SK-N-SH (cell line): ENCODE data around the gene CCDC15. TPM values are rescaled to one million over a fixed set of nuclear protein-coding genes. Genes with fewer than 3 reads are reported as not detected.

ENCODE experiments used
- CTCF ChIA-PET: fragments of 300-600, 350-600 bp; formaldehyde crosslinking; extraction: SDS; loops from one replicate; lab custom pipeline; 2021; lab: Yijun Ruan, JAX
- POLR2A ChIA-PET: fragments of 350-600 bp; sonication (Branson Sonifier 250); formaldehyde crosslinking; extraction: SDS; loops from one replicate; lab custom pipeline; 2020; ENCODE audit warnings: antibody characterized with exemption, inconsistent platforms; lab: Yijun Ruan, JAX
- DNase-seq: peaks from one replicate; pipeline ENCODE4 v3.0.0; 2012
- H2AFZ ChIP-seq: fragments of 200-600 bp; sonication (generic); 2 replicates; pipeline ENCODE4 v1.8.1; 2016; ENCODE audit warnings: antibody characterized with exemption, mild to moderate bottlenecking, low read depth
- H3F3A ChIP-seq: fragments of 200-600 bp; sonication (generic); replicated peaks from 2 replicates; pipeline ENCODE3; 2016; ENCODE audit warnings: antibody characterized with exemption, mild to moderate bottlenecking; ENCODE audit not compliant: insufficient read depth
- H3K27ac ChIP-seq, 2 experiments: fragments of 200-500 bp in 1 of 2; fragments of 200-600 bp in 1 of 2; sonication (Bioruptor generic) in 1 of 2; sonication (generic), shearing (Covaris generic) in 1 of 2; 2 replicates each; pipeline versions ENCODE4 v1.5.1 to v1.6.1; 2014 to 2016; ENCODE audit warnings: low read depth in 2 of 2, inconsistent platforms in 1 of 2, low read length in 1 of 2, mild to moderate bottlenecking in 1 of 2, mixed read lengths in 1 of 2
- H3K27me3 ChIP-seq: fragments of 200-600 bp; sonication (generic), shearing (Covaris generic); 2 replicates; pipeline ENCODE4 v1.6.1; 2016; ENCODE audit warnings: mixed run types; ENCODE audit not compliant: insufficient read depth
- H3K36me3 ChIP-seq, 2 experiments: fragments of 200-500 bp in 1 of 2; fragments of 200-600 bp in 1 of 2; sonication (Bioruptor generic) in 1 of 2; sonication (generic) in 1 of 2; replicated peaks in 1 of 2; 2 replicates each; pipeline versions ENCODE3 to v1.5.1; 2014 to 2016; ENCODE audit warnings: low read length in 1 of 2, mild to moderate bottlenecking in 1 of 2; ENCODE audit not compliant: insufficient read depth in 2 of 2, control insufficient read depth in 1 of 2
- H3K4me1 ChIP-seq, 2 experiments: fragments of 200-500 bp in 1 of 2; fragments of 200-600 bp in 1 of 2; sonication (Bioruptor generic) in 1 of 2; sonication (generic), shearing (Covaris generic) in 1 of 2; 2 replicates each; pipeline versions ENCODE4 v1.5.1 to v1.6.1; 2014 to 2016; ENCODE audit warnings: low read depth in 1 of 2, low read length in 1 of 2, mixed run types in 1 of 2; ENCODE audit not compliant: insufficient read depth in 2 of 2, control insufficient read depth in 1 of 2
- H3K4me2 ChIP-seq: fragments of 200-600 bp; sonication (generic), shearing (Covaris generic); 2 replicates; pipeline ENCODE4 v1.6.1; 2017; ENCODE audit warnings: mixed run types
- H3K4me3 ChIP-seq, 2 experiments: fragments of 200-500 bp in 1 of 2; fragments of 200-600 bp in 1 of 2; sonication (Bioruptor generic) in 1 of 2; sonication (generic), shearing (Covaris generic) in 1 of 2; 2 replicates each; pipeline versions ENCODE4 v1.5.1 to v1.8.1; 2014 to 2016; ENCODE audit warnings: low read depth in 2 of 2, inconsistent platforms in 1 of 2, low read length in 1 of 2, mild to moderate bottlenecking in 1 of 2, mixed read lengths in 1 of 2, moderate library complexity in 1 of 2
- H3K79me2 ChIP-seq: fragments of 200-600 bp; sonication (generic); 2 replicates; pipeline ENCODE4 v1.8.1; 2017; ENCODE audit warnings: mild to moderate bottlenecking; ENCODE audit not compliant: insufficient read depth
- H3K9ac ChIP-seq: fragments of 200-600 bp; sonication (generic); 2 replicates; pipeline ENCODE4 v1.6.1; 2017; ENCODE audit warnings: mixed run types
- H3K9me2 ChIP-seq: fragments of 200-600 bp; sonication (generic); 2 replicates; pipeline ENCODE4 v1.6.1; 2017; ENCODE audit warnings: mixed run types
- H3K9me3 ChIP-seq: fragments of 200-600 bp; sonication (generic); 2 replicates; pipeline ENCODE4 v1.6.1; 2017; ENCODE audit warnings: mixed run types, mild to moderate bottlenecking, moderate library complexity
- H4K20me1 ChIP-seq: fragments of 200-600 bp; sonication (generic); 2 replicates; pipeline ENCODE4 v1.6.1; 2017; ENCODE audit warnings: mild to moderate bottlenecking, mixed run types; ENCODE audit not compliant: insufficient read depth
- CHD2 ChIP-seq: fragments of 150-350 bp; IDR thresholded peaks from 2 replicates; pipeline ENCODE4 v1.6.1; 2018; ENCODE audit warnings: low read length; ENCODE audit not compliant: partially characterized antibody
- ELF1 ChIP-seq: IDR thresholded peaks from 2 replicates; pipeline ENCODE4 v1.4.0; 2012
- EP300 ChIP-seq, 2 experiments: IDR thresholded peaks; 2 replicates each; pipeline versions ENCODE4 v1.4.0 to v1.6.1; 2012; ENCODE audit warnings: borderline replicate concordance in 1 of 2, low read depth in 1 of 2, low read length in 1 of 2
- EZH2phosphoT487 ChIP-seq: fragments of 200-600 bp; sonication (generic); IDR thresholded peaks from 2 replicates; pipeline ENCODE4 v1.6.1; 2017; ENCODE audit warnings: low read depth, mixed run types, mild to moderate bottlenecking, antibody characterized with exemption, moderate library complexity, borderline replicate concordance
- FOSL2 ChIP-seq: IDR thresholded peaks from 2 replicates; pipeline ENCODE4 v1.4.0; 2012; ENCODE audit warnings: low read depth, mild to moderate bottlenecking, moderate library complexity, borderline replicate concordance
- FOXJ3 ChIP-seq: sonication (generic); formaldehyde crosslinking; IDR thresholded peaks from 2 replicates; pipeline ENCODE4 v1.5.1; 2020; ENCODE audit warnings: mild to moderate bottlenecking, missing genetic modification reagents
- GABPA ChIP-seq: IDR thresholded peaks from 2 replicates; pipeline ENCODE4 v1.4.0; 2012; ENCODE audit warnings: low read depth, mild to moderate bottlenecking
- MXI1 ChIP-seq: IDR thresholded peaks from 2 replicates; pipeline ENCODE4 v1.6.1; 2012; ENCODE audit warnings: mild to moderate bottlenecking, low read depth, low read length, improper control_type of control experiment
- NRF1 ChIP-seq: IDR thresholded peaks from 2 replicates; pipeline ENCODE4 v1.6.1; 2012; ENCODE audit warnings: low read depth, mild to moderate bottlenecking, low read length
- RAD21 ChIP-seq: IDR thresholded peaks from 2 replicates; pipeline ENCODE4 v1.6.1; 2012; ENCODE audit warnings: mild to moderate bottlenecking, low read length
- RFX5 ChIP-seq: IDR thresholded peaks from 2 replicates; pipeline ENCODE4 v1.6.1; 2012; ENCODE audit warnings: mild to moderate bottlenecking, improper control_type of control experiment, low read length
- SIN3A ChIP-seq: IDR thresholded peaks from 2 replicates; pipeline ENCODE4 v1.6.1; 2012; ENCODE audit warnings: low read depth, mild to moderate bottlenecking, low read length, moderate library complexity, borderline replicate concordance
- SMC3 ChIP-seq: IDR thresholded peaks from 2 replicates; pipeline ENCODE4 v1.6.1; 2012; ENCODE audit warnings: low read depth, low read length, improper control_type of control experiment
- TAF1 ChIP-seq: IDR thresholded peaks from 2 replicates; pipeline ENCODE4 v1.6.1; 2012; ENCODE audit warnings: low read depth, mild to moderate bottlenecking, low read length, moderate library complexity, borderline replicate concordance
- YY1 ChIP-seq: IDR thresholded peaks from 2 replicates; pipeline ENCODE4 v1.4.0; 2012; ENCODE audit warnings: low read depth, mild to moderate bottlenecking
- WGBS: methylation state at CpG from one replicate; pipeline ENCODE4 v1.1.6; 2017; ENCODE audit warnings: low lambda C conversion rate; 5-methylcytosine and 5-hydroxymethylcytosine counted together
- polyA plus RNA-seq, 3 experiments: library from polyadenylated mRNA; depleted of rRNA; stranded (reverse); fragments of >200 nt; gene quantifications; 2 replicates each; pipeline ENCODE4 v1.2.3, GENCODE V29; 2012
- TF ChIP-seq, protein P1 (sequence below): fragments of 150-350 bp; IDR thresholded peaks from 2 replicates; pipeline ENCODE4 v1.6.1; 2017; ENCODE audit warnings: antibody characterized with exemption, low read length, low read depth, borderline replicate concordance
- TF ChIP-seq, protein P2 (sequence below): IDR thresholded peaks from 2 replicates; pipeline ENCODE4; 2012
- TF ChIP-seq, protein P3 (sequence below): IDR thresholded peaks from 2 replicates; pipeline ENCODE4 v1.4.0; 2012; ENCODE audit warnings: low read depth, borderline replicate concordance
- TF ChIP-seq, protein P4 (sequence below): IDR thresholded peaks from 2 replicates; pipeline ENCODE4 v1.4.0; 2012; ENCODE audit warnings: low read depth

Gene CCDC15
- polyA plus RNA-seq, 1 of the 3 experiments (the other 2 are of a cell fraction) = 0.69 TPM

DNA sequence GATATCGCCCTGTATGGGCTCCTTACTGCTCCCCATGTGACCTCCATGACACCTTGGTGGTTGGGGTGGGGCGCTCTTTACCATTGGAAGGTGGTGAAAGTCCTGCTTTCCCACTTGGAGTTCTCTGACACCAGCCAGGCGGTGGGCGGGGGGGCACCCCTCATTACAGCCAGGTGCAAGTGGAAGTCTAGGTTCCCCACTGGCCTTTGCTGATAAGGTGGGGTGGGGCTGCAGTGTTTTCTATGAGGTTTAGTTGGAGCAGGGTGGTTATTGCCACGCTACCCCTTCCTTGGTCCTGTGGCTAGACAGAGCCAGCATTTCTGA, 103.7 kb downstream of the CCDC15 start:
- no peak overlapping the region for H3K9ac ChIP-seq
- DNase-seq = no peak
- ChIA-PET CTCF (no interaction called here), POLR2A (no interaction called here)
- no peaks in the 10 kb centered on the region; a peak in 1 of 4 replicates for H3K4me1 ChIP-seq
- H3K4me2 ChIP-seq = no peak overlapping the region
- no peaks in the 10 kb centered on the region for H4K20me1 ChIP-seq
- H3K4me3 ChIP-seq = no peak overlapping the region
- H3K9me2 ChIP-seq = no peaks in the 10 kb centered on the region
- 90% methylated on average over 2 of the region's 5 CpGs for WGBS
- no peaks in the 10 kb centered on the region for H3K79me2 ChIP-seq
- H2AFZ ChIP-seq = no peak overlapping the region
- no peaks in the 10 kb centered on the region for H3K9me3 ChIP-seq
- H3K36me3 ChIP-seq = no peaks in the 10 kb centered on the region
- no peaks in the 10 kb centered on the region for H3F3A ChIP-seq
- TF ChIP-seq SIN3A = no peak
- no peak for TF ChIP-seq ELF1
- no peak for TF ChIP-seq GABPA
- TF ChIP-seq, protein P1, sequence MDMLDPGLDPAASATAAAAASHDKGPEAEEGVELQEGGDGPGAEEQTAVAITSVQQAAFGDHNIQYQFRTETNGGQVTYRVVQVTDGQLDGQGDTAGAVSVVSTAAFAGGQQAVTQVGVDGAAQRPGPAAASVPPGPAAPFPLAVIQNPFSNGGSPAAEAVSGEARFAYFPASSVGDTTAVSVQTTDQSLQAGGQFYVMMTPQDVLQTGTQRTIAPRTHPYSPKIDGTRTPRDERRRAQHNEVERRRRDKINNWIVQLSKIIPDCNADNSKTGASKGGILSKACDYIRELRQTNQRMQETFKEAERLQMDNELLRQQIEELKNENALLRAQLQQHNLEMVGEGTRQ = no peak
- TF ChIP-seq, protein P2, sequence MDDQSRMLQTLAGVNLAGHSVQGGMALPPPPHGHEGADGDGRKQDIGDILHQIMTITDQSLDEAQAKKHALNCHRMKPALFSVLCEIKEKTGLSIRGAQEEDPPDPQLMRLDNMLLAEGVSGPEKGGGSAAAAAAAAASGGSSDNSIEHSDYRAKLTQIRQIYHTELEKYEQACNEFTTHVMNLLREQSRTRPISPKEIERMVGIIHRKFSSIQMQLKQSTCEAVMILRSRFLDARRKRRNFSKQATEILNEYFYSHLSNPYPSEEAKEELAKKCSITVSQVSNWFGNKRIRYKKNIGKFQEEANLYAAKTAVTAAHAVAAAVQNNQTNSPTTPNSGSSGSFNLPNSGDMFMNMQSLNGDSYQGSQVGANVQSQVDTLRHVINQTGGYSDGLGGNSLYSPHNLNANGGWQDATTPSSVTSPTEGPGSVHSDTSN = no peak
- TF ChIP-seq FOXJ3 = no peak
- TF ChIP-seq EZH2phosphoT487 = no peak
- TF ChIP-seq RFX5 = no peak
- TF ChIP-seq YY1 = no peak
- TF ChIP-seq, protein P3, sequence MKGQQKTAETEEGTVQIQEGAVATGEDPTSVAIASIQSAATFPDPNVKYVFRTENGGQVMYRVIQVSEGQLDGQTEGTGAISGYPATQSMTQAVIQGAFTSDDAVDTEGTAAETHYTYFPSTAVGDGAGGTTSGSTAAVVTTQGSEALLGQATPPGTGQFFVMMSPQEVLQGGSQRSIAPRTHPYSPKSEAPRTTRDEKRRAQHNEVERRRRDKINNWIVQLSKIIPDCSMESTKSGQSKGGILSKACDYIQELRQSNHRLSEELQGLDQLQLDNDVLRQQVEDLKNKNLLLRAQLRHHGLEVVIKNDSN = no peak
- TF ChIP-seq CHD2 = no peak
- TF ChIP-seq EP300 (IDR thresholded peaks at IDR 0.05; ENCODE audit: borderline replicate concordance in 1 of 2, low read depth in 1 of 2, low read length in 1 of 2) = no peak
- TF ChIP-seq MXI1 = no peak
- no peaks in the 10 kb centered on the region for H3K27me3 ChIP-seq
- no peak overlapping the region for H3K27ac ChIP-seq

DNA sequence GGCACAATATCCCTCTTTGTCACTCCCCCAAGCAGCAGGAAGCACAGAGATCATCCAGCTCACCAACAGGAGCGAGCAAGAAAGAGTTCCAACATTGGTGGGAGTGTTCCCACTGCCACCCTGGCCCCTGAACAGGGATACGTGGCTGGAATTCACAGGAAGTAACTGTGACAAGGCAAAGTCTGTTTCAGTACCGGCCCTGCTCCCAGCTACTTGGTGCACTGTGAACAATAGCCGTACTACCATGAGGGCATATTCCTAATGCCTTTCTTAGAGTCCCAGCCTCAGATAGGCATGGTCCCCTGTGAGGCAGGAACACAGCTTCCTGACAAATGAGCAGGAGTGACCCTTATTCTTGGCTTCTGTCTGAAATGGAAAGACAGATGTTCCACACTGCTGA, 107.3 kb downstream of the CCDC15 start:
- H3K4me1 ChIP-seq = peaks cover 0 to 3% of the 10 kb centered on the region in 2 experiments; a peak in 1 of 4 replicates
- TF ChIP-seq, protein P4, sequence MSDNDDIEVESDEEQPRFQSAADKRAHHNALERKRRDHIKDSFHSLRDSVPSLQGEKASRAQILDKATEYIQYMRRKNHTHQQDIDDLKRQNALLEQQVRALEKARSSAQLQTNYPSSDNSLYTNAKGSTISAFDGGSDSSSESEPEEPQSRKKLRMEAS = no peak
- TF ChIP-seq TAF1 = no peak
- no peak for TF ChIP-seq ELF1
- TF ChIP-seq FOSL2 = no peak
- no peak for TF ChIP-seq RAD21
- no peak for TF ChIP-seq SMC3
- TF ChIP-seq NRF1 = no peak
- TF ChIP-seq RFX5 = no peak
- TF ChIP-seq, protein P2 = no peak
- H4K20me1 ChIP-seq = no peaks in the 10 kb centered on the region
- POLR2A ChIA-PET = no interaction called here
- H3F3A ChIP-seq = no peaks in the 10 kb centered on the region
- no peaks in the 10 kb centered on the region for H3K79me2 ChIP-seq
- no peak overlapping the region for H3K27ac ChIP-seq
- H3K4me2 ChIP-seq = no peak overlapping the region
- no peaks in the 10 kb centered on the region for H3K9me3 ChIP-seq
- WGBS = 86% methylated on average over 4 of the region's 4 CpGs
- H2AFZ ChIP-seq = no peak overlapping the region
- no peak overlapping the region for H3K4me3 ChIP-seq
- H3K9ac ChIP-seq = no peak overlapping the region
- H3K27me3 ChIP-seq = no peaks in the 10 kb centered on the region
- DNase-seq = no peak
- no peaks in the 10 kb centered on the region for H3K9me2 ChIP-seq
- CTCF ChIA-PET = no interaction called here
- H3K36me3 ChIP-seq = no peaks in the 10 kb centered on the region
